GM21381 (cell line): ENCODE data around the gene B4GALT1.
A peak's percentile ranks its signal among the peaks of the same experiment; 100 is the strongest.

Experiments used
- ATAC-seq: cut with Tn5 transposase; IDR thresholded peaks from one replicate; pipeline ENCODE4 v1.9.1; 2021; ENCODE audit warnings: mild to moderate bottlenecking, moderate library complexity; ENCODE audit not compliant: unreplicated experiment

The B4GALT1 gene, protein sequence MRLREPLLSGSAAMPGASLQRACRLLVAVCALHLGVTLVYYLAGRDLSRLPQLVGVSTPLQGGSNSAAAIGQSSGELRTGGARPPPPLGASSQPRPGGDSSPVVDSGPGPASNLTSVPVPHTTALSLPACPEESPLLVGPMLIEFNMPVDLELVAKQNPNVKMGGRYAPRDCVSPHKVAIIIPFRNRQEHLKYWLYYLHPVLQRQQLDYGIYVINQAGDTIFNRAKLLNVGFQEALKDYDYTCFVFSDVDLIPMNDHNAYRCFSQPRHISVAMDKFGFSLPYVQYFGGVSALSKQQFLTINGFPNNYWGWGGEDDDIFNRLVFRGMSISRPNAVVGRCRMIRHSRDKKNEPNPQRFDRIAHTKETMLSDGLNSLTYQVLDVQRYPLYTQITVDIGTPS

DNA sequence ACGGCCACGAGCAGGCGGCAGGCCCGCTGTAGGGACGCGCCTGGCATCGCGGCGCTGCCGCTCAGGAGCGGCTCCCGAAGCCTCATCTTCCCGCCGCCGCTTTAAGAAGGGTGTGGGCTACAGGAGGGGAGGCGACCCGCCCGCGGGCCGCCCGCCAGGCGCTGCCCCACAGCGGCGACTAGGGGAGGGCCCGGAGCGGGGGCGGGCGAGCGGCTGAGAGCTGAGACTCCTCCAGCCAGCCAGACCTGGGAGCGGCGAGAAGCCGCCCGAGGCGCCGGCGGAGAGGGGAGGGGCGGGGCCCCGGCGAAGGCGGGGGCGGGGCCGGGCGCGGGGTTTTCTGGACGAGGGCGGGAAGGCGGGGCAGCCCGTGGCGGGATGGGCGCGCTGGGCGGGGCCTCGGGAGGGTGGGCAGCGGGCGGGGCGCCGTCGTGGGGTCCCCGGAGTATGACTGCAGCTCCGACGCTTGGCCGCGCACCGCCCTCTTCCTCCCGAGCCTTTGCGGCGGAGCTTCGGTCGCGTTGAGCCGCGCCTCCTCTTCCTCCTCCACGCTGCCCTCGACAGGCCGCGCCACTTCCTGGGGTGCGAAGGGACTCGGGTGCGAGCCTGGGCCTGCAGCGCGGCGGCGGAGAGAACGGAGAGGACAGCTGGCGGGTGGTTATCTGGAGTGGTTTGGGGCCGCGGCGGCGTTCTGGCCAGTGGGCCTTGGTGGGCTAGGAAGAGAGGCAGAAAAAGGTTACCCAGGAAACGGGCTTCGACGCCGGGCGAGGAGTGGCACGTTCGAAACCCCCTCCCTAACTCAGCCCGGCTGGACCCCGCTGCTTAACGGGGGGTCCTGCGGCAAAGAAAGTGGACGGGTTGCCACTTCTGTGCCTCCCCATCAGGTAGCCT lies at the start of gene B4GALT1:
Gene B4GALT1, minus strand, starts transcription at position 253 of the 888 bp plus-strand sequence. Its CDS starts 167 bp downstream, at position 86.
- peak; percentile 53 for ATAC-seq

DNA sequence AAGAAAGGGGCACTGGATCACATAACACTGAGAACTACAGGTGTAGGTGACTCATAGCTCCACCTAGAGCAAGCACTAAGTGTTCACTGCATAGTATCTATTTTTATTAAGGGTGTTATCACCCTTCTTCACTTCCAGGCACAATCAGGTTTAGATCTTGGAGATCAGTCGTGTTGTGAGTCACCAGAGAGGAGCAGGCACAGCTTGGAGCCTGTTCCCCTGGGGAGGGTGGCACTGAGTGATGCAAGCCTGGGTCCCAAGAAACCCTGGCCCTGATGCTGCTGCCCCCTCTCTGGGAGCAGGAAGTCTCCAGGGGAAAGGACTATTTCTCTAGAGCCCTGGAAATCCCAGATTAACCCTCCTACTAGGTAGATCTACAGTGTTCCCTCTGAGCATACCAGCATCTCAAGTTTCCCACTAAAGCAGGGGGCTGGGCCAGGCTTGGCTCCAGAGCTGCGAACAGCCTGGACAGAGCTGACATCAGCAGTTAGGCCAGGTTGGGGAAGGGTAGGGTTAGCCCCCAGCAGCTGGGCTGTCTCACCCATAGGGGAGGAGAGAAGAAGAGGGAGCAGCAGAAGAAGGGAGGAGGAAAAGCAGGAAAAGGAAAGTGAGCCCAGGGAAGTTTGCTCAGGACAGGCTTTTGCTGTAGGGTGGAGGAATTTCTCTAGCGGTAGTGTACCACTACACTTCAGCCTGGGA lies 44.7 kb upstream of the B4GALT1 start:
- no peak for ATAC-seq

DNA sequence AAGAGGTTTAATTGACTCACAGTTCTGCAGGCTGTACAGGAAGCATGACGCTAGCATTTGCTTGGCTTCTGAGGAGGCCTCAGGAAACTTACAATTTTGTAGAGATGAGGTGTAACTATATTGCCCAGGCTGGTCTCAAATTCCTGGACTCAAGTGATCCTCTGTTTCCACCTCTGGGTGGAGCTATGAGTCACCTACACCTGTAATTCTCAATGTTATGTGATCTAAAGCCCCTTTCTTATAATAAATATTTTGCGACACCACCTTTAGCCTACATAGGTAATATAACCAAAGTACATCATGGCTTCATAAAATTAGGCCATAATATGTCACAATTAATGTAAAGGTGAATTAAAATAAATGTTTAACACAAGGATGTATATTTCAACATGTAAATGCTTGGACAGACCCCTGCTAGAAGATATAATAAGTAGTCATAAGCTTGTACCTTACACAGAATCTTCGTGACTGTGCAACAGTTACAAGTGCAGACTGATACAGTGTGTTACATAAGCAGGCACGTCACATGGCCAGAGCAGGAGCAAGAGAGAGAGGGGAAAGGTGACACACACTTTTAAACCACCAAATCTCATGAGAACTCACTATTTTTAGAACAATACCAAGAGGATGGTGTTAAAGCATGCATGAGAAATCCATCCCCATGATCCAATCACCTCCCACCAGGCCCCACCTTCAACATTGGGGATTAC lies 43.0 kb upstream of the B4GALT1 start:
- ATAC-seq: no peak

DNA sequence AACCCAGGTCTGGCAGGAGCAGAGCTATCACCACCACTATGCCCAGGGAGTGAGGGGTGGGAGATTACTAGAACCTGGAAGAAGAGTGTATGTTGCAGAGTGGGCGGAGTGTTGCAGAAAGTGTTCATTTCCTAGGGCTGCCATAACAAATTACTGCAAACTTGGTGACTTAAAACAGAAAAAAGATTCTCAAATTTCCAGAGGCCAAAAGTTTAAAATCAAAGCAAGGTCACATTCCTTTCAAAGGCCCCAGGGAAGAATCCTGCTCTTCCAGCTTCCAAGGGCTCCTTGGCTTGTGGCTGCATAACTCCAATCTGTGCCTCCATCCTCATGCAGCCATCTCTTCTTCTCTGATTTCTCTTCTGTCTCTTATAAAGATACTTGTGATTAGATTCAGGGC lies 42.3 kb upstream of the B4GALT1 start:
- ATAC-seq: no peak

DNA sequence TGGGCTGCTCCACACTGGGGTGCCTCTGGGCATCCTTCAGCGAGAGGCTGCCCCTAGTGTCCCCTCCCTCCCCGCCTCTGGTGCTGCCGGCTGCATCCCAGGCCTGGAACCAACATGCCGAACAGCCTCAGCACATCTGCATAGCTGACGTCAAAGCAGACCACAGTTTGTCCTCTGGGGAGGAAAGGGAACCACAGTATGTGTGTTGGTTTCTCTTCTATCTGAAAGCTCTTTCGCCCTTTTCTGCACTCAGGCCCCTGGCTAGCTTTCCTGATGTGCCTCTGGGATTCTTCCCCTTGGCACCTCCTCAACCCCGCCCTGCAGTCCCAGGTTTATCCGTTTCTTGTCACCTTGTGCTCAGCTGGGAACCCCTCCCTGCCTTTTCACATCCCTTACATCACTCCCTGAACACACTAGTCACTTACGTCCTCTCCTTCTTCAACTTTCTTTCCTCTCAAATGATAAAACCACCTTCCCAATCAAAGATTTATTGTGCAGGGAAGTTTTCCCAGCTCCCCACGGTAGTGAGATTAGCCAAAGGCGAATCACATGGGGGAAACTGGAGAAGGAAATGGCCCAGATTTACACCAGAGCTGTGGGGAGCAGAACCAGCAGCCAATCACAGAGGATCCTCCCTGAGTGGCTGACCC lies 35.5 kb upstream of the B4GALT1 start:
- ATAC-seq: peak; percentile 100

DNA sequence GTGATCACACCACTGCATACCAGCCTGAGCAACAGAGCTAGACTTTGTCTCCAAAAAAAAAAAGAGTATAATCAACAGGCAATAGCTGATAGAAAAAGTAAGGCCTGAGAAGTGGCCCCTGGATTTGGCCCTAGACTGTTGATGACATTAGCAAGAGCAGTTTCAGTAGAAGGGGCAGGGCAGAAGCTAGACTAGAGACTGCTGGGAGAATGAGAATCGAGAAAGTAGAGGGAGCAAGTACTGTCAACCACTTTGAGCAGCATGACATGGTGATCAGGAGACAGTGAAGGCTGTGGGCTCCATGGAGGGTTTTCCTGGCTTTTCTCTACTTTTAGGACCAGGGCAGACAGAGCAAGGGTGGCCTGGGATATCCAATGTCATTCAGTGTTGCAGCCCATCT lies 34.9 kb upstream of the B4GALT1 start:
- ATAC-seq: peak; percentile 39

DNA sequence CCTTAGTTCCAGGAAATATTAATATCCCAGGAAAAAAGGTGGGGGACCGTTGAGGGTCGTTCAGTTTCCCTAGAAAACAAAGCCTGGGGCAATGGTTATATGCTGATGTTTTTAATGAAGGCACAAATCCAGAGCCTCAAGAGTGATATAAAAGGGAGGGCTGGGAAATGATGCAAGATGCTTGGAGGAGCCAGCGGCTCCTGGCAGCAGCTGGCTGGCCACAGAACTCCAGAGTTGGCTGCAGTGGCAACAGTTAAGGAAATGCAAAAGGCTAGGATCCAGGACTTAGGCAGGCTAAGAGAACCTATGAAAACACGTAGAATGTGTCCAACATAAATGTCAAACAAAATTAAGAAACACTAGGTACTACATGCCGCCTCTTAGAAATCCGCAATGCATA lies 31.0 kb upstream of the B4GALT1 start:
- no peak for ATAC-seq

DNA sequence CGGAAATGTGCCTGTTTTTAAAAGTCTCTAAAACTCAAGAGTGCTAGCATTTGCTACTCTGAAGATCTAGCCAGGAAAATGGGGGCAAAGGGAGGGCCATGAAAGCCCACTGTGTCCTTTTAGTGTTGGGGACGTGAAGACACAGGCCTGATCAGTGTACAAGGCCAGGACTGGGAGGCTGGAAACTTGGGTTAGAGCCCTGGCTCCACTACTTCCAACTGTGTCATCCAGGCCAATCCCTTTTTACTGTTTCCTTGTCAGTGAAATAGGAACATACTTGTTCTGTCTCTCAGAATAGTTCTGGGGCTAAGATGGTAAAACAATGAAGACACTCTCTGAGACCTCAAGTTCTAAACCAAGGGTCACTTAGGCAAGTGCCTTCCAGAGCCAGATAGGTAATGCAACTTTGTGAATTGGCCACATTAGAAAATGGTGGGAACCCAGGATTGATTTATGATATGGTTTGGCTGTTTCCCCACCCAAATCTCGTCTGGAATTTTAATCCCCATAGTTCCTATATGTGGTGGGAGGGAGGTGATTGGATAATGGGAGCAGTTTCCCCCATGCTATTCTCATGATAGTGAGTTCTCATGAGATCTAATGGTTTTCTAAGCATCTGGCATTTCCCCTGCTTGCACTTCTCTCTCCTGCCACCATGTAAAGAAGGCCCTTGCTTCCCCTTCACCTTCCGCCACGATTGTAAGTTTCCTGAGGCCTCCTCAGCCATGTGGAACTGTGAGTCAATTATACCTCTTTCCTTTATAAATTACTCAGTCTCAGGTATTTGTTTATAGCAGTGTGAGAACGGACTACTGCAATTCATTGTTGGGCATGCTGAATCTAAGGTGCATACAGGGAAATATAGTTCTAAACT lies 30.4 kb upstream of the B4GALT1 start:
- ATAC-seq: no peak

DNA sequence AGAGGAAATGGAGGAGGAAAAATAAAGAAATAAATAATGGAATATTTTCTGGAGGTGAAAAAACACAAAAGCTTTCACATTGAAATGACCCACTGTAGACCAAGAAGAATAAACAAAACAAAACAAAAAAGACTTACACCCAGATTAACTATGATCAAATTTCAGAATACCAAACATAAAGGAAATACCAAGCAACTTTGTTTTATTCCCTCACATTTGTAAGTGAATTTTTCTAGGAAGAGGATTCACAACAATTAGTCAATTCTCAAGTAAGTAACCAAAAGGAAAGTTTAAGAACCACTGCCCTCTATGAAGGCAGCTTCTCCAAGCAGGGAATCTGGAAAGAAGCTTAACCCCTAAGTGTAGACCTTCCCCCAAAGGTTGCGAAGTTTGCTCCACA lies 29.6 kb upstream of the B4GALT1 start:
- no peak for ATAC-seq

DNA sequence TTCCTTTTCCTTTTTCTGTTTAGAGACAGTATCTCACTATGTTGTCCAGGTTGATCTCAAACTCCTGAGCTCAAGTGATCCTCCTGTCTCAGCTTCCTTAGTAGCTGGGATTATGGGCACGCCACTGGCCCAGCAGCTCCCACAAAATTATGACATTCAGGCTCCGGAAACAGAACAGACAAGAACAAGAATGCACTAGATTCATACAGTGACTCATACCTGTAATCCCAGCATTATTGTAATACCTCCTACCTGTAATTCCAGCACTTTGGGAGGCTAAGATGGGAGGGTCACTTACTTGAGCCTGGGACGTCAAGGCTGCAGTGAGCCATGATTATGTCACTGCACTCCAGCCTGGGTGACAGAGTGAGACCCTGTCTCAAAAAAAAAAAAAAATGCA lies 26.7 kb upstream of the B4GALT1 start:
- no peak for ATAC-seq

DNA sequence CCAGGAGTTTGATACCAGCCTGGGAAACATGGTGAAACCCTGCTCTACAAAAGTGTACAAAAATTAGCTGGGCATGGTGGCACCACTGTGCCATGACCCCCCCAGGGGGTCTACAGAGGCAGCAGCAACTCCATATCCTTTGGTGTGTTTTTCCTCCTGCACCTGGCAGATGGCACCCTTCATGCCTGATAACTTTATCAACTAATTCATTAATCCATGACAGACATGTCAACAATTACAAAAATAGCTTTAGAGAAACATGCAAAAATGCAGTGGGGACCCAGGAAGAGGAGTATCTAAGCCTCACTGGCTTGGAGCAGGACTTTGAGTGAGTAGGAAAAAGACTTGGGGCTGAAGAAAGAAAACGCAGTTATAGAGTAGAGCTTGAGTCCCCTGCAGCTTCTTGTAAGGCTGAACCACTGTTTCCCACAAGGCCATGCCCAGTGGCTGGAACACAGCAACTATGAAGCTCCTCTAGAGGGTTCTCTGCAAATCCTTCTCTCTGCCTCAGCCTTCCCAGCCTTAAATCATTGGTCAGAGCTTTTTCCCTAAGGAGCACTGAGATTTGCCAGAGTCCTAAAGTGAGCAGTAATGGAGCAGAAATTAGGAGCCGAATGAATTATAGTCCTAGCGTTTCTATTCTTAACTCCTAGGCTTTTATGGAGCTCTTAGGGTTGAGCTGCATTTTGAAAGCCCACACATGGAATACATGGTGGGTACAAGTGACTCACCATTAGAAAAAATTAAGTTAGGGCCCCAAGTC lies 25.5 kb upstream of the B4GALT1 start:
- no peak for ATAC-seq

DNA sequence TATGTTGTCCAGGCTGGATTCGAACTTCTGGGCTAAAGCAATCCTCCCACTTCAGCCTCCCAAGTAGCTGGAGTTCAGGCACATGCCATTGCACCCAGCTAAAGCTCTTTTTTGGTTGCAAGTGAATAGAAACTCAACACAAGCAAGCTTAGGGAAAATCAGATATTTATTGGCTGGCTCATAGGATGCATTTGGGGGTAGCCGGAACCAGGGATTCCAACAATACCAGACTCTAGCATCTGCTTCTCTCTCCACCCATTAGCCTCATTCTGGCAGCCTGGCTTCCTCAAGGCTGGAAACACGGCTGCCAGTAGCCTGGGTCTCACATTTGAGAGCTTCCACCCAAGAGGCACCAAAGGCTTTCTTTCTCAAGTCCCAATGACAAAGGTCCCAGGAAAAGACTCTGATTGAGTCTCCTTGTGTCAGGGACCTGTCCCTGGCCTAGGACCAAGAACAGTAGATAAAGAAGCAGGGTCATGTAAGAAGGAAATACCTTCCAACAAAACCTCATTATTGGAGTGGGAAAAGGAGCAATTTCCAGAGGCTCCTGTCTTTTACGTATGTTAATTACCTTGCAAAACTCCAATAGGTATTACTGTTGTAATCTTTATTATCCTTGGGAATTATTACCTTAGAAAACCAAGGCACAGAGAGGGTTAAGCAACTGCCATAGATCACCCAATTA lies 23.0 kb upstream of the B4GALT1 start:
- no peak for ATAC-seq

DNA sequence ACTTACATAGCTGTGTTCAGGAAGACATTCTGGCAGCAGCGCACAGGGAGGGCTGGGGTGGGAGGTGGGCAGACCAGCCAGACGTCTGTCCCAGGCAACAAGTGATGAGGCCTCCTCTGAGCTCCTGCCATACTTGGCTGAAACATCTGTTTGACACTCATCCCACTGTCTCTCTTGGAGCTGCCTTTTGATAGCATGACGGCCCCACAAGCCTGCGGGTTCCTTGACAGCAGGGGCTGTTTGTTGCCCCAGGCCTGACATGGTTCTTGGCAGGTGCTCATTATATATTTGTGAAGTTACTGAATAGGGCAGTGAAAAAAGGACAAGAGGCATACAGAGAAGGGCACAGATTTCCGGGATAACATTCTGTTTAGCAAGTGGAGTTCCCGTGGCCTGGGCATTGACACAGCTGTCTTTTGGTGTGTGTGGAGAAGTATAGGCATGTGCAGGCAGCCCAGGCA lies 22.2 kb upstream of the B4GALT1 start:
- ATAC-seq: no peak

DNA sequence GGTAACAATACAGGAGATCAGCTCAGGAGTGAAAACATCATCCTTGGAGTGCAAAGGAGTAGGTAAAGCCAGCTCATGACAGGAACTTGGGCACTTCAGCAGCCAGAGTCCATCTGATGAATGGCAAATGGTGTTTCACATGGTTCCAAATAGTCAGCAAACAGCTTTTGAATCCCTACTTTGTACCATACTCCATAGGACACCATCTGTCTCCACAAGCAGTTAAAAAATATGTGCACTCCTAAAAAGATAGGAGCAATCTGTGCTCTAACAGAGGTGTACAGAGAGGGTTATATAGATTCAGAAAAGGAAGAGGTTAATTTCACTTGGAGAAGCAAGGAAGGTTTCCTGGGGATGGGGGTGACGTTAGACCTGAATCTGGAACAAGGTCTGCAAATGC lies 21.6 kb upstream of the B4GALT1 start:
- no peak for ATAC-seq

DNA sequence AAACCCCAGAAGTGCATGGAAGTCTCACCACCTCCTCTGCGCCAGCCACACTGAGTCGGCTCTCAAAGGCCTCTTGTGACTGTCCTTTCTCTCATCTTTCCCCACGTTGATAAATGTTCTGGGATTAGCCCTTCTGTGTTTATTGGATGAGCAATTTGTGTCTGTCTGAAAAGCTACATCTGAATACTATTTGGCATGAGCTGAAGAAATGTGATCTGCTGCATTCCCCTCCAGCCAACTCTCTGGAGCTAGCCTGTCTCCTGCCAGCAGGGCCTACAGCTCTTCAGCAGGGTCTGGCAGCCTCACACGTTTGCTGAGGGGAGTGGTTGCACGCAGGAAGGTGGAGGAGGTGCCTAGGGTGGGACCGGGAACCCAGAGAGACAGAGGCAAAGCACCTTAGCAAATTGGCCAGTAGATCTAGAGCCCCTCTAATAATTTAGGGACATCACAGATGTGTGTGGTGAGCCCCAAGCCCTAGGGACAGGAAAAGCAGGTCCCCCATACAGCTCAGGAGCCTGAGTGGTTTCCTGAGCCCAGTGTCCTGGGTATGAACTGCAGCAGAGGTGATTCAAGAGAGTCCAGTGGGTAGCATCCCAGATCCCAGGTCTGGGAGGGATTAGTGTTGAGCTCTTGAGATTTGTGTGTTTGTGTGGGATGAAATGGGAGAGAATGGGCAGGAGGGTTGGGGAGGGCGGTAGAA lies 20.5 kb upstream of the B4GALT1 start:
- no peak for ATAC-seq

DNA sequence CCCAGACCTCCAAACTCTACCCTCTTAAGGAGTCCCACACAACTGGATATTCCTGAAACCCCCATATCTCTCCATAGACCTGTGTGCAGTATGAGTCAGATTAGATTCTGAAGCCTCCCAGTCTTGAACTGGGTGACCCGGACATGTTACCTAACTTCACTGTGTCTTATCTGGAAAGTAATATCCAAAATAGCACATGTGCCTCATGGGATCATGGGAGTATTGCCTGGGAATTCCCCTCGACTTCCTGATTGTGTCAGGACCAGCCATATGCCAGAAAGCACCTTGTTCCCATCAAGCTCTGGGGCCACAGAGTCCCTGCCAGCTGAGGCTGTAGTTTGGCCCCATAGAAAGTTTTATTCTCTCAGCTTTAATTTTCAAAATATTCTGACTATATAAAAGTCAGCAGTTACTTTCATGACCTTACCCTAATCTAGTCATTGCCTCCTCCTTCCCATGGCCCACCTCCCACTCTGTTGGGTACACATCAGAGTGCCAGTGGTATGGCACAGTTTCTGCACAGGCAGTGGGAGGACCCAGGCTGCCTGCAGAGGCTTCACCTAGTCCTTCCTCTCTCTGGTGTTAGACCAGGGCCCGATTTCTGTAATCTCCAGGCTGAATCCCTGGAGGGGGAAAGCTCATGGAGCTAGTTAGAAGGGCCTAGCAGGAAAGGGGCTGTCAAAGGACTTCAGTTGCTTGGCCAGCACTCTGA lies 19.5 kb upstream of the B4GALT1 start:
- ATAC-seq: no peak

DNA sequence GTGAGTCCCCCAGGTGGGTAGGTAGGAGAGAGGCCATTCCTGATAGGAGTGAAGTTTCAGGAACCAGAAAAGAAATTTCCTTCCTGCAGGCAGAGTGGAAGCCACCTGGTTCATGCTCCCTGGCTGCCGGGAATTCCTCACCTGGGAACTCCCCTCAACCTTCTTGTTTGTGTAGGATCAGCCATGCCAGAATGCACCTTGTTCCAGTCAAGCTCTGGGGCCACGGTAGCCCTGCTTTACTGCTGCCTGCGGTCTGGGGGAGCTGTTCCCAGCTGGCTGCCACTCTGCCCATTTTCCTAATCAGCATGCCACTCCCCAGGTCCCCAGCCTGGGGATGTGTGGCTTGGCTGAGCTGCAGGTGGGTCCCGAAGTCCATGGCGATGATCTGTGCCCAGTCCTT lies 18.7 kb upstream of the B4GALT1 start:
- ATAC-seq: no peak
